Lower leg skin (tissue), 3 donors: Measurements from ENCODE around the gene GON7.

Experiments
- CTCF ChIP-seq, 3 donors: fragments of 450-650 bp; IDR thresholded peaks; one replicate each; pipeline ENCODE4 v1.5.1; 2016; ENCODE audit warnings: antibody characterized with exemption in 3 of 3, mild to moderate bottlenecking in 3 of 3, moderate library complexity in 2 of 3
- POLR2A ChIP-seq, 2 donors: fragments of 450-650 bp; IDR thresholded peaks; one replicate each; pipeline ENCODE4 v1.6.1; 2016 to 2017; ENCODE audit warnings: antibody characterized with exemption in 2 of 2, mild to moderate bottlenecking in 1 of 2, moderate library complexity in 1 of 2

- no peak for TF ChIP-seq CTCF (IDR thresholded peaks at IDR 0.05)
- no peak for TF ChIP-seq POLR2A (IDR thresholded peaks at IDR 0.05)
Observed at GRCh38 chr14:93200553-93200952, 6.3 kb downstream of the GON7 start.
